Osteoblast (primary cell): ENCODE results near the gene SLC6A18. TPM values are rescaled to one million over a fixed set of nuclear protein-coding genes. Genes with fewer than 3 reads are reported as not detected.
"Not testable (repeated sequence)": the region's sequence is repeated elsewhere in the genome, so short reads cannot be mapped to it uniquely, and the experiment has no call there.

Experiments used
- DNase-seq: peaks from one replicate; pipeline ENCODE4 v3.0.0; 2011; ENCODE audit warnings: low spot score, mixed read lengths; ENCODE audit not compliant: insufficient read length; ENCODE audit errors: missing footprints
- H2AFZ ChIP-seq: 2 replicates; pipeline ENCODE4 v1.6.0; 2011; ENCODE audit warnings: mild to moderate bottlenecking, low read length
- H3K27ac ChIP-seq: 2 replicates; pipeline ENCODE4 v1.5.1; 2011; ENCODE audit warnings: mild to moderate bottlenecking, low read depth, low read length, moderate library complexity
- H3K27me3 ChIP-seq: 2 replicates; pipeline ENCODE4 v1.6.0; 2012; ENCODE audit warnings: mild to moderate bottlenecking, control low read depth, inconsistent platforms, low read length, moderate library complexity; ENCODE audit not compliant: insufficient read depth
- H3K36me3 ChIP-seq: 2 replicates; pipeline ENCODE4 v1.5.1; 2011; ENCODE audit warnings: mild to moderate bottlenecking, low read length, control low read depth, moderate library complexity; ENCODE audit not compliant: insufficient read depth
- H3K4me1 ChIP-seq: 2 replicates; pipeline ENCODE4 v1.5.1; 2011; ENCODE audit warnings: mild to moderate bottlenecking, low read length, control low read depth, moderate library complexity; ENCODE audit not compliant: insufficient read depth
- H3K4me2 ChIP-seq: 2 replicates; pipeline ENCODE4 v1.6.0; 2011; ENCODE audit warnings: mild to moderate bottlenecking, low read length; ENCODE audit not compliant: insufficient read depth
- H3K4me3 ChIP-seq: fragments of 200-600 bp; sonication (generic); 3 replicates; pipeline ENCODE4 v1.5.1; 2012; ENCODE audit warnings: mild to moderate bottlenecking, low read length, inconsistent platforms; ENCODE audit not compliant: insufficient read depth
- H3K79me2 ChIP-seq: 2 replicates; pipeline ENCODE4 v1.6.0; 2012; ENCODE audit warnings: mild to moderate bottlenecking, low read length, control low read depth, inconsistent platforms; ENCODE audit not compliant: insufficient read depth
- H3K9me3 ChIP-seq: 2 replicates; pipeline ENCODE4 v1.5.1; 2011; ENCODE audit warnings: low read depth, low read length, control low read depth
- H4K20me1 ChIP-seq: 2 replicates; pipeline ENCODE4 v1.6.0; 2012; ENCODE audit warnings: mild to moderate bottlenecking, low read length, control low read depth; ENCODE audit not compliant: insufficient read depth
- total RNA-seq: library from RNA; depleted of rRNA; stranded (reverse); fragments of >200 nt; gene quantifications from 2 replicates; pipeline ENCODE4 v1.2.3, GENCODE V29; 2012
- TF ChIP-seq, protein P1 (sequence below): IDR thresholded peaks from 2 replicates; pipeline ENCODE4 v1.5.1; 2011; ENCODE audit warnings: mild to moderate bottlenecking, low read depth, low read length, moderate library complexity; ENCODE audit errors: extremely low read depth

Gene SLC6A18
- total RNA-seq, 1 donor, result not detected

DNA sequence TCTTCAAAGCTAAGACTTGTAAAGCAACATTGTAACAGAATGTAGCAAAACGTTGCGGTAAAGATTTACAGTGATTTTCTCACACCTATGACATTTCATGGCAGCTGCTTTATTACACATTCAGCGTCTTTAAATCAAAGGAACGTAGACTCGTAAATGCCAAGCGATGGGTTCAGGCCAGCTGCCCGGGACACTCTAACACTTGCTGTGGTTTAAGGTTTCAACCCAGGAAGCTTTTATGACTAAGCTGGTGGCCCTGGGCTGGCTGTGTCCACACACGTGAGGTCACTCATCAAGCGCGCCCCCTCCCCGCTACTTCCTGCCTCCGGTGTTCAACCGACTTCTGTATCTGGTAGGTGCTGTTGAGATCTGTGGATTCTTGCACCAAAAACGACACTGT lies 2.5 kb downstream of the SLC6A18 start:
- TF ChIP-seq, protein P1, sequence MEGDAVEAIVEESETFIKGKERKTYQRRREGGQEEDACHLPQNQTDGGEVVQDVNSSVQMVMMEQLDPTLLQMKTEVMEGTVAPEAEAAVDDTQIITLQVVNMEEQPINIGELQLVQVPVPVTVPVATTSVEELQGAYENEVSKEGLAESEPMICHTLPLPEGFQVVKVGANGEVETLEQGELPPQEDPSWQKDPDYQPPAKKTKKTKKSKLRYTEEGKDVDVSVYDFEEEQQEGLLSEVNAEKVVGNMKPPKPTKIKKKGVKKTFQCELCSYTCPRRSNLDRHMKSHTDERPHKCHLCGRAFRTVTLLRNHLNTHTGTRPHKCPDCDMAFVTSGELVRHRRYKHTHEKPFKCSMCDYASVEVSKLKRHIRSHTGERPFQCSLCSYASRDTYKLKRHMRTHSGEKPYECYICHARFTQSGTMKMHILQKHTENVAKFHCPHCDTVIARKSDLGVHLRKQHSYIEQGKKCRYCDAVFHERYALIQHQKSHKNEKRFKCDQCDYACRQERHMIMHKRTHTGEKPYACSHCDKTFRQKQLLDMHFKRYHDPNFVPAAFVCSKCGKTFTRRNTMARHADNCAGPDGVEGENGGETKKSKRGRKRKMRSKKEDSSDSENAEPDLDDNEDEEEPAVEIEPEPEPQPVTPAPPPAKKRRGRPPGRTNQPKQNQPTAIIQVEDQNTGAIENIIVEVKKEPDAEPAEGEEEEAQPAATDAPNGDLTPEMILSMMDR, result no peak
- no peaks in the 10 kb centered on the region for H3K4me1 ChIP-seq
- DNase-seq, result no peak
- no peaks in the 10 kb centered on the region for H3K79me2 ChIP-seq
- no peaks in the 10 kb centered on the region for H3K9me3 ChIP-seq
- no peaks in the 10 kb centered on the region for H3K36me3 ChIP-seq
- H3K27me3 ChIP-seq, result peaks cover 10% of the 10 kb centered on the region
- no peak overlapping the region for H2AFZ ChIP-seq
- H3K4me3 ChIP-seq, result no peak overlapping the region
- H3K4me2 ChIP-seq, result no peak overlapping the region
- H4K20me1 ChIP-seq, result no peaks in the 10 kb centered on the region
- H3K27ac ChIP-seq, result no peak overlapping the region

DNA sequence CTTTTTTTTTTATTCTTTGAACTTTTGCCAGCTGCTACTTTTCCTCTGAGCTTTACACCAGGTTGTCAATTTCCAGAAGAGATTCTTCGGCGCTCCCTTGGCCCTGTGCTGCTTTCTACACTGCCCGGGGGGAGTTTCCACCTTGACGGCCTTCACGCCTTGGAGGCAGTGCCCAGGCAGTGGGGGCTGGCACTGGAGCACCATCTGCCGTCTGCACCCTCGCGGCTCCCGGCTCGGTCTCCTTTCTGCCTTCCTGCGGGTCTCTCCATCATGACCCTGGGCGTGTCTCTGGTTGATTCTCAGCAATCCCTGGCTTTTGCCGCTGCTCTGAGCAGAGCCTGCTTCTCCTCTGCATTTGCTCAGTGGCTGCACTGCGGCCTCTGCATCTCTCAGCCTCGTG lies 2.9 kb downstream of the SLC6A18 start:
- no peaks in the 10 kb centered on the region for H3K4me1 ChIP-seq

DNA sequence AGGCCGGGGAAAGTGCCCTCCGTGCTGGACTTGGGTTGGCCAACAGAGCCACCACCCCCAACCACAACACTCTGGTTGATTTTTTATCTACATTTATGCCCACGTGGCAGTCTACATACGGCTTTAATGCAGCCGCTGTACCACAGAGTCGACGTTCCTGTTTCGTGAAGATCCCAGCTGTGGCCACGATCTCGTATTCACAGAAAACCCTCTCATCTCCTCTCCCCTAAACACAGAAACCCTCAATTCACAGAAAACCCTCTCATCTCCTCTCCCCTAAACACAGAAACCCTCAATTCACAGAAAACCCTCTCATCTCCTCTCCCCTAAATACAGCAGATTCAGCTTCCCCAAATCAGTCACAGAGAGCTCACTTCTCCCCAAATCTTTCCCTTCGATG lies 3.8 kb downstream of the SLC6A18 start:
- H3K4me1 ChIP-seq, H3K36me3 ChIP-seq, H3K9me3 ChIP-seq, H3K27ac ChIP-seq, H3K4me3 ChIP-seq, H3K4me2 ChIP-seq, H3K79me2 ChIP-seq, DNase-seq, H4K20me1 ChIP-seq, H2AFZ ChIP-seq: not testable (repeated sequence)
- peaks cover 10% of the 10 kb centered on the region for H3K27me3 ChIP-seq

More for the DNA sequence above, 2.9 kb downstream of the SLC6A18 start:
- Histone ChIP-seq H2AFZ (no peak overlapping the region), H3K4me2 (no peak overlapping the region), H3K79me2 (no peaks in the 10 kb centered on the region), H4K20me1 (no peaks in the 10 kb centered on the region), H3K27me3 (peaks cover 10% of the 10 kb centered on the region), H3K36me3 (no peaks in the 10 kb centered on the region), H3K27ac (no peak overlapping the region), H3K9me3 (no peaks in the 10 kb centered on the region), H3K4me3 (no peak overlapping the region)
- no peak for DNase-seq
- TF ChIP-seq, protein P1, result no peak

DNA sequence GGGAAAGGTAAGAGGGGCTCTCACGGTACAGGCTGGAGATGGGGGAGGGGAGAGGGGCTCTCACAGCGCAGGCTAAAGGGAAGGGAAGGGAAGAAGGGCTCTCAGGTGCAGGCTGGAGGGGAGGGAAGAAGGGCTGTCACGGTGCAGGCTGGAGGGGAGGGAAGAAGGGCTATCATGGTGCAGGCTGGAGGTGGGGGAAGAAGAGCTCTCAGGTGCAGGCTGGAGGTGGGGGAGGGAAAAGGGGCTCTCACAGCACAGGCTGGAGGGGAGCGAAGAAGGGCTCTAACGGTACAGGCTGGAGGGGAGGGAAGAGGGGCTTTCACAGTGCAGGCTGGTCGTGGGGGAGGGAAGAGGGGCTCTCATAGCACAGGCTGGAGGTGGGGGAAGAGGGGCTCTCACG lies 4.6 kb downstream of the SLC6A18 start:
- H3K9me3 ChIP-seq, result no peaks in the 10 kb centered on the region
- H3K4me1 ChIP-seq, result no peaks in the 10 kb centered on the region

More for the DNA sequence above, 4.6 kb downstream of the SLC6A18 start:
- H3K36me3 ChIP-seq, result no peaks in the 10 kb centered on the region
- H4K20me1 ChIP-seq, result no peaks in the 10 kb centered on the region
- TF ChIP-seq, protein P1, result no peak
- H2AFZ ChIP-seq, result no peak overlapping the region
- H3K27ac ChIP-seq, result no peak overlapping the region
- H3K79me2 ChIP-seq, result no peaks in the 10 kb centered on the region
- no peak for DNase-seq
- no peak overlapping the region for H3K4me3 ChIP-seq
- no peak overlapping the region for H3K4me2 ChIP-seq
- H3K27me3 ChIP-seq, result peaks cover 10% of the 10 kb centered on the region
